ENCODE measurements around the gene TMPRSS3.

The TMPRSS3 gene

GRCh38 chr21:42429856-42430255 is 34.0 kb upstream of the TMPRSS3 start:
- peaks cover 6 to 21% (median 14%) of the 10 kb centered on the region in 5 donors for H3K9me3 ChIP-seq (ENCODE audit: control insufficient read depth in 5 of 5, low read length in 5 of 5)
- H3K27ac ChIP-seq (ENCODE audit: low read depth, low read length) = no peak overlapping the region
- peaks cover 0 to 7% (median 0%) of the 10 kb centered on the region in 5 donors for H3K4me1 ChIP-seq (ENCODE audit: control insufficient read depth in 5 of 5, insufficient read depth in 5 of 5, low read length in 5 of 5)
- H3K9ac ChIP-seq (ENCODE audit: low read length in 5 of 5) = no peak overlapping the region
- peaks cover 5 to 14% (median 8%) of the 10 kb centered on the region in 5 donors for H3K27me3 ChIP-seq (ENCODE audit: control insufficient read depth in 5 of 5, insufficient read depth in 4 of 5, low read length in 5 of 5)
- no peaks in the 10 kb centered on the region for H3K36me3 ChIP-seq (ENCODE audit: control insufficient read depth in 5 of 5, insufficient read depth in 5 of 5, low read length in 5 of 5)
- no peak overlapping the region for H3K4me3 ChIP-seq (ENCODE audit: low read depth in 1 of 5, low read length in 5 of 5)

GRCh38 chr21:42429021-42429420 is 33.2 kb upstream of the TMPRSS3 start:
- H3K36me3 ChIP-seq (ENCODE audit: control insufficient read depth in 5 of 5, insufficient read depth in 5 of 5, low read length in 5 of 5) = no peaks in the 10 kb centered on the region
- no peak overlapping the region for H3K4me3 ChIP-seq (ENCODE audit: low read depth in 1 of 5, low read length in 5 of 5)
- H3K9me3 ChIP-seq (ENCODE audit: control insufficient read depth in 5 of 5, low read length in 5 of 5) = peaks cover 6 to 19% (median 14%) of the 10 kb centered on the region in 5 donors
- H3K9ac ChIP-seq (ENCODE audit: low read length in 5 of 5) = no peak overlapping the region
- H3K4me1 ChIP-seq (ENCODE audit: control insufficient read depth in 5 of 5, insufficient read depth in 5 of 5, low read length in 5 of 5) = peaks cover 0 to 7% (median 0%) of the 10 kb centered on the region in 5 donors
- peaks cover 5 to 15% (median 11%) of the 10 kb centered on the region in 5 donors for H3K27me3 ChIP-seq (ENCODE audit: control insufficient read depth in 5 of 5, insufficient read depth in 4 of 5, low read length in 5 of 5)
- no peak overlapping the region for H3K27ac ChIP-seq (ENCODE audit: low read depth, low read length)

GRCh38 chr21:42427809-42428419 is 32.1 kb upstream of the TMPRSS3 start:
- peaks cover 6 to 11% (median 9%) of the 10 kb centered on the region in 5 donors for H3K9me3 ChIP-seq (ENCODE audit: control insufficient read depth in 5 of 5, low read length in 5 of 5)
- peaks cover 0 to 16% (median 12%) of the 10 kb centered on the region in 5 donors for H3K27me3 ChIP-seq (ENCODE audit: control insufficient read depth in 5 of 5, insufficient read depth in 4 of 5, low read length in 5 of 5)
- no peak overlapping the region for H3K9ac ChIP-seq (ENCODE audit: low read length in 5 of 5)
- no peak overlapping the region for H3K27ac ChIP-seq (ENCODE audit: low read depth, low read length)
- H3K4me3 ChIP-seq (ENCODE audit: low read depth in 1 of 5, low read length in 5 of 5) = no peak overlapping the region
- no peaks in the 10 kb centered on the region for H3K36me3 ChIP-seq (ENCODE audit: control insufficient read depth in 5 of 5, insufficient read depth in 5 of 5, low read length in 5 of 5)
- H3K4me1 ChIP-seq (ENCODE audit: control insufficient read depth in 5 of 5, insufficient read depth in 5 of 5, low read length in 5 of 5) = peaks cover 0 to 7% (median 0%) of the 10 kb centered on the region in 5 donors

- peaks cover 0 to 21% (median 12%) of the 10 kb centered on the region in 5 donors for H3K27me3 ChIP-seq (ENCODE audit: control insufficient read depth in 5 of 5, insufficient read depth in 4 of 5, low read length in 5 of 5)
- H3K9ac ChIP-seq (ENCODE audit: low read length in 5 of 5) = no peak overlapping the region
- H3K27ac ChIP-seq (ENCODE audit: low read depth, low read length) = no peak overlapping the region
- no peak overlapping the region for H3K4me3 ChIP-seq (ENCODE audit: low read depth in 1 of 5, low read length in 5 of 5)
- peaks cover 0 to 3% (median 1%) of the 10 kb centered on the region in 5 donors for H3K9me3 ChIP-seq (ENCODE audit: control insufficient read depth in 5 of 5, low read length in 5 of 5)
- no peaks in the 10 kb centered on the region for H3K36me3 ChIP-seq (ENCODE audit: control insufficient read depth in 5 of 5, insufficient read depth in 5 of 5, low read length in 5 of 5)
- peaks cover 0 to 7% (median 0%) of the 10 kb centered on the region in 5 donors for H3K4me1 ChIP-seq (ENCODE audit: control insufficient read depth in 5 of 5, insufficient read depth in 5 of 5, low read length in 5 of 5)
Measured at GRCh38 chr21:42426876-42427480, 31.1 kb upstream of the TMPRSS3 start.

- Histone ChIP-seq H3K9ac (ENCODE audit: low read length in 5 of 5) (no peak overlapping the region), H3K27ac (ENCODE audit: low read depth, low read length) (no peak overlapping the region), H3K4me1 (ENCODE audit: control insufficient read depth in 5 of 5, insufficient read depth in 5 of 5, low read length in 5 of 5) (peaks cover 0 to 7% (median 0%) of the 10 kb centered on the region in 5 donors), H3K27me3 (ENCODE audit: control insufficient read depth in 5 of 5, insufficient read depth in 4 of 5, low read length in 5 of 5) (peaks cover 0 to 22% (median 12%) of the 10 kb centered on the region in 5 donors), H3K36me3 (ENCODE audit: control insufficient read depth in 5 of 5, insufficient read depth in 5 of 5, low read length in 5 of 5) (no peaks in the 10 kb centered on the region), H3K4me3 (ENCODE audit: low read depth in 1 of 5, low read length in 5 of 5) (no peak overlapping the region), H3K9me3 (ENCODE audit: control insufficient read depth in 5 of 5, low read length in 5 of 5) (no peaks in the 10 kb centered on the region)
Measured at GRCh38 chr21:42426424-42426823, 30.6 kb upstream of the TMPRSS3 start.

GRCh38 chr21:42425591-42425990 is 29.7 kb upstream of the TMPRSS3 start:
- no peaks in the 10 kb centered on the region for H3K36me3 ChIP-seq (ENCODE audit: control insufficient read depth in 5 of 5, insufficient read depth in 5 of 5, low read length in 5 of 5)
- no peaks in the 10 kb centered on the region for H3K9me3 ChIP-seq (ENCODE audit: control insufficient read depth in 5 of 5, low read length in 5 of 5)
- H3K9ac ChIP-seq (ENCODE audit: low read length in 5 of 5) = no peak overlapping the region
- peaks cover 0 to 28% (median 15%) of the 10 kb centered on the region in 5 donors for H3K27me3 ChIP-seq (ENCODE audit: control insufficient read depth in 5 of 5, insufficient read depth in 4 of 5, low read length in 5 of 5)
- H3K4me3 ChIP-seq (ENCODE audit: low read depth in 1 of 5, low read length in 5 of 5) = no peak overlapping the region
- H3K4me1 ChIP-seq (ENCODE audit: control insufficient read depth in 5 of 5, insufficient read depth in 5 of 5, low read length in 5 of 5) = peaks cover 0 to 7% (median 0%) of the 10 kb centered on the region in 5 donors
- no peak overlapping the region for H3K27ac ChIP-seq (ENCODE audit: low read depth, low read length)

GRCh38 chr21:42424914-42425541 is 29.2 kb upstream of the TMPRSS3 start:
- Histone ChIP-seq H3K27me3 (ENCODE audit: control insufficient read depth in 5 of 5, insufficient read depth in 4 of 5, low read length in 5 of 5) (peaks cover 0 to 31% (median 17%) of the 10 kb centered on the region in 5 donors), H3K9ac (ENCODE audit: low read length in 5 of 5) (no peak overlapping the region), H3K4me3 (ENCODE audit: low read depth in 1 of 5, low read length in 5 of 5) (no peak overlapping the region), H3K27ac (ENCODE audit: low read depth, low read length) (no peak overlapping the region), H3K9me3 (ENCODE audit: control insufficient read depth in 5 of 5, low read length in 5 of 5) (no peaks in the 10 kb centered on the region), H3K36me3 (ENCODE audit: control insufficient read depth in 5 of 5, insufficient read depth in 5 of 5, low read length in 5 of 5) (no peaks in the 10 kb centered on the region), H3K4me1 (ENCODE audit: control insufficient read depth in 5 of 5, insufficient read depth in 5 of 5, low read length in 5 of 5) (peaks cover 0 to 7% (median 0%) of the 10 kb centered on the region in 5 donors)

- Histone ChIP-seq H3K27me3 (ENCODE audit: control insufficient read depth in 5 of 5, insufficient read depth in 4 of 5, low read length in 5 of 5) (peaks cover 0 to 31% (median 18%) of the 10 kb centered on the region in 5 donors), H3K36me3 (ENCODE audit: control insufficient read depth in 5 of 5, insufficient read depth in 5 of 5, low read length in 5 of 5) (no peaks in the 10 kb centered on the region), H3K9me3 (ENCODE audit: control insufficient read depth in 5 of 5, low read length in 5 of 5) (no peaks in the 10 kb centered on the region), H3K27ac (ENCODE audit: low read depth, low read length) (no peak overlapping the region), H3K4me3 (ENCODE audit: low read depth in 1 of 5, low read length in 5 of 5) (no peak overlapping the region), H3K9ac (ENCODE audit: low read length in 5 of 5) (no peak overlapping the region), H3K4me1 (ENCODE audit: control insufficient read depth in 5 of 5, insufficient read depth in 5 of 5, low read length in 5 of 5) (peaks cover 0 to 7% (median 0%) of the 10 kb centered on the region in 5 donors)
Measured at GRCh38 chr21:42423685-42424084, 27.8 kb upstream of the TMPRSS3 start.

- Histone ChIP-seq H3K27ac (ENCODE audit: low read depth, low read length) (no peak overlapping the region), H3K4me3 (ENCODE audit: low read depth in 1 of 5, low read length in 5 of 5) (no peak overlapping the region), H3K36me3 (ENCODE audit: control insufficient read depth in 5 of 5, insufficient read depth in 5 of 5, low read length in 5 of 5) (no peaks in the 10 kb centered on the region), H3K4me1 (ENCODE audit: control insufficient read depth in 5 of 5, insufficient read depth in 5 of 5, low read length in 5 of 5) (peaks cover 0 to 7% (median 0%) of the 10 kb centered on the region in 5 donors), H3K9me3 (ENCODE audit: control insufficient read depth in 5 of 5, low read length in 5 of 5) (no peaks in the 10 kb centered on the region), H3K27me3 (ENCODE audit: control insufficient read depth in 5 of 5, insufficient read depth in 4 of 5, low read length in 5 of 5) (peaks cover 0 to 31% (median 19%) of the 10 kb centered on the region in 5 donors), H3K9ac (ENCODE audit: low read length in 5 of 5) (no peak overlapping the region)
Measured at GRCh38 chr21:42423197-42423675, 27.4 kb upstream of the TMPRSS3 start.

Data from subcutaneous abdominal adipose tissue (tissue), 5 donors.